OCI-LY3 (cell line): ENCODE data around the gene TBC1D4.

Source experiments
- CTCF ChIP-seq: fragments of 200-600, 300-600 bp; sonication (generic); IDR thresholded peaks from 2 replicates; pipeline ENCODE4 v1.5.1; 2014; ENCODE audit warnings: antibody characterized with exemption, low read length, low read depth
- EZH2phosphoT487 ChIP-seq: fragments of 200-600 bp; shearing (Covaris generic); IDR thresholded peaks from 2 replicates; pipeline ENCODE4 v1.6.1; 2018; ENCODE audit warnings: antibody characterized with exemption, mixed run types, low read depth

- TF ChIP-seq CTCF = no peak
- no peak for TF ChIP-seq EZH2phosphoT487
These were observed 38.5 kb downstream of the TBC1D4 start for GRCh38 chr13:75443356-75443958.
